ENCODE measurements around the gene IPCEF1. TPM values are rescaled to one million over a fixed set of nuclear protein-coding genes. Genes with fewer than 3 reads are reported as not detected.

Gene IPCEF1
- polyA plus RNA-seq, 2 donors = 0.35 to 0.65 TPM

- H3K4me3 ChIP-seq (ENCODE audit: low read depth in 1 of 2, low read length in 2 of 2) = no peak overlapping the region
- 88 to 91% methylated on average over 6 of the region's 6 CpGs for WGBS, 2 donors
- no peaks in the 10 kb centered on the region for H3K9me3 ChIP-seq (ENCODE audit: control insufficient read depth in 2 of 2, insufficient read depth in 1 of 2, low read depth in 1 of 2, low read length in 1 of 2)
Observed at GRCh38 chr6:154289818-154290508, 66.6 kb downstream of the IPCEF1 start.

DNA sequence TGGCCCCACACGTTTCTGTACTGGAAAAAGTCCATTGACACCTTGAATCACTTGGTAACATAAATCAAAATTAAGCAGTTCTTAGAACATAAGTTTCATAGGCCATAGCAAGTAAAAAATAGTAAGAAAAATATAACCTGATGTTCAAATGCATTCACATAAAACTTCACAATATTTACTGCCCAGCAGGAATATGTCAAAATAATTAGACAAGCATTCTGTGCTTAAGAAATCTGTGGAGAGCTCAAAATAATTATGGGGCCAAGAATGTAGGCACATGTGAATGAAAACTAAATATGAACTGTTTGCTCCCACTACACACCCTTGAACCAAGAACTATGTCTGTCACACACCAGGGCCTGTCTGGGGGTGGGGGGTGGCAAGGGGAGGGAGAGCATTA, 70.8 kb downstream of the IPCEF1 start:
- no peak overlapping the region for H3K4me3 ChIP-seq (ENCODE audit: low read depth in 1 of 2, low read length in 2 of 2)
- H3K27ac ChIP-seq (ENCODE audit: low read depth in 2 of 2, low read length in 1 of 2) = no peak overlapping the region
- no peaks in the 10 kb centered on the region for H3K27me3 ChIP-seq (ENCODE audit: control insufficient read depth in 1 of 2, insufficient read depth in 2 of 2, low read length in 2 of 2)
- no peaks in the 10 kb centered on the region for H3K9me3 ChIP-seq (ENCODE audit: control insufficient read depth in 2 of 2, insufficient read depth in 1 of 2, low read depth in 1 of 2, low read length in 1 of 2)
- H3K4me1 ChIP-seq (ENCODE audit: control insufficient read depth in 2 of 2, insufficient read depth in 2 of 2, low read length in 1 of 2) = no peaks in the 10 kb centered on the region
- H3K36me3 ChIP-seq (ENCODE audit: control insufficient read depth in 2 of 2, insufficient read depth in 2 of 2, low read length in 1 of 2) = no peaks in the 10 kb centered on the region
- WGBS, 2 donors = 58 to 66% methylated on average over 1 of the region's 1 CpG

More at GRCh38 chr6:154289818-154290508, 66.6 kb downstream of the IPCEF1 start:
- H3K27me3 ChIP-seq (ENCODE audit: control insufficient read depth in 1 of 2, insufficient read depth in 2 of 2, low read length in 2 of 2) = no peaks in the 10 kb centered on the region
- H3K27ac ChIP-seq (ENCODE audit: low read depth in 2 of 2, low read length in 1 of 2) = no peak overlapping the region
- H3K36me3 ChIP-seq (ENCODE audit: control insufficient read depth in 2 of 2, insufficient read depth in 2 of 2, low read length in 1 of 2) = no peaks in the 10 kb centered on the region
- no peaks in the 10 kb centered on the region for H3K4me1 ChIP-seq (ENCODE audit: control insufficient read depth in 2 of 2, insufficient read depth in 2 of 2, low read length in 1 of 2)

GRCh38 chr6:154284313-154284853, 72.2 kb downstream of the IPCEF1 start:
- 95 to 96% methylated on average over 7 of the region's 7 CpGs for WGBS, 2 donors

GRCh38 chr6:154280521-154280920, 76.1 kb downstream of the IPCEF1 start:
- Histone ChIP-seq H3K27me3 (ENCODE audit: control insufficient read depth in 1 of 2, insufficient read depth in 2 of 2, low read length in 2 of 2) (no peaks in the 10 kb centered on the region), H3K4me3 (ENCODE audit: low read depth in 1 of 2, low read length in 2 of 2) (no peak overlapping the region), H3K27ac (ENCODE audit: low read depth in 2 of 2, low read length in 1 of 2) (no peak overlapping the region), H3K4me1 (ENCODE audit: control insufficient read depth in 2 of 2, insufficient read depth in 2 of 2, low read length in 1 of 2) (no peaks in the 10 kb centered on the region), H3K9me3 (ENCODE audit: control insufficient read depth in 2 of 2, insufficient read depth in 1 of 2, low read depth in 1 of 2, low read length in 1 of 2) (no peaks in the 10 kb centered on the region), H3K36me3 (ENCODE audit: control insufficient read depth in 2 of 2, insufficient read depth in 2 of 2, low read length in 1 of 2) (no peaks in the 10 kb centered on the region)
- 67 to 73% methylated on average over 2 of the region's 2 CpGs for WGBS, 2 donors

More at GRCh38 chr6:154284313-154284853, 72.2 kb downstream of the IPCEF1 start:
- Histone ChIP-seq H3K27ac (ENCODE audit: low read depth in 2 of 2, low read length in 1 of 2) (no peak overlapping the region), H3K4me3 (ENCODE audit: low read depth in 1 of 2, low read length in 2 of 2) (no peak overlapping the region), H3K9me3 (ENCODE audit: control insufficient read depth in 2 of 2, insufficient read depth in 1 of 2, low read depth in 1 of 2, low read length in 1 of 2) (no peaks in the 10 kb centered on the region), H3K36me3 (ENCODE audit: control insufficient read depth in 2 of 2, insufficient read depth in 2 of 2, low read length in 1 of 2) (no peaks in the 10 kb centered on the region), H3K27me3 (ENCODE audit: control insufficient read depth in 1 of 2, insufficient read depth in 2 of 2, low read length in 2 of 2) (no peaks in the 10 kb centered on the region), H3K4me1 (ENCODE audit: control insufficient read depth in 2 of 2, insufficient read depth in 2 of 2, low read length in 1 of 2) (no peaks in the 10 kb centered on the region)

- 57 to 63% methylated on average over 7 of the region's 7 CpGs for WGBS, 2 donors
- Histone ChIP-seq H3K36me3 (ENCODE audit: control insufficient read depth in 2 of 2, insufficient read depth in 2 of 2, low read length in 1 of 2) (no peaks in the 10 kb centered on the region), H3K4me3 (ENCODE audit: low read depth in 1 of 2, low read length in 2 of 2) (no peak overlapping the region), H3K9me3 (ENCODE audit: control insufficient read depth in 2 of 2, insufficient read depth in 1 of 2, low read depth in 1 of 2, low read length in 1 of 2) (no peaks in the 10 kb centered on the region), H3K27ac (ENCODE audit: low read depth in 2 of 2, low read length in 1 of 2) (no peak overlapping the region), H3K4me1 (ENCODE audit: control insufficient read depth in 2 of 2, insufficient read depth in 2 of 2, low read length in 1 of 2) (no peaks in the 10 kb centered on the region), H3K27me3 (ENCODE audit: control insufficient read depth in 1 of 2, insufficient read depth in 2 of 2, low read length in 2 of 2) (no peaks in the 10 kb centered on the region)
Observed at GRCh38 chr6:154277629-154278017, 79.0 kb downstream of the IPCEF1 start.

DNA sequence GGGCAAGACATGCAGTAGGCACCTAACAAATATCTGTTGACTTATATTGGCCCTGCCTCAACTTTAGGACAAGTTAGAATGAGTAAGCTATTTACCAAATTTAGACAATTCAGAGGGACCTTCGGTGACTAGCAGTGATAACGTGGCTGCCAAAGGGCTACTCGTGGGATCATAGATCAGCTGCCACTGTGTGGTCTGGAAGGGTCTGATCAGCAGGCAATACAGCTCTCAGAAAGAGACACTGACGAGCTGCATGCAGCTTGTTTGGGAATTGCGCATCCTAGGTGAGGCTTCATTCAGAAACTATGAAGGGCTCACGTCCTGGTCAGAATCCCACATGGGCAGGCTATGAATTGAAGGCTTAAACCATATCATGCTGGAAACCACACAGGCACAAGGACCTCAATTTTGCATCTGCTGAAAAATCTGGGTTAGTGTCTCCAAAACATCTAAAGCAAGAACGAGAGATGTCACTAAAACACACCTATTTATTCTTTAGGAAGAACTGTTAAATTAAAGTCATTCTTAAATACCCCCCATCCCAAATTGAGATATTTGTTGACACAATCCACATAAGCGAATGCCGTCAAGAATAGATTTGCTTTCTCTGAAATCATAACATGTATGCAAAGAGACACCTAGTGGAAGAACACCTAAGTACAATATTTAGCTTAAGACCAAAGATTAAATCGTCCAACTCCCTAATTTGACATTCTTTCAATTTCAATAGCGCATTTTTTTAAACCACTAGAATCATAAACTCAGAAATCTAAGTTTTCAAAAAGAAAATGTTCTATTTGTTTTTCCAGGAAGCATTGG, 79.6 kb downstream of the IPCEF1 start:
- Histone ChIP-seq H3K36me3 (ENCODE audit: control insufficient read depth in 2 of 2, insufficient read depth in 2 of 2, low read length in 1 of 2) (no peaks in the 10 kb centered on the region), H3K4me3 (ENCODE audit: low read depth in 1 of 2, low read length in 2 of 2) (no peak overlapping the region), H3K9me3 (ENCODE audit: control insufficient read depth in 2 of 2, insufficient read depth in 1 of 2, low read depth in 1 of 2, low read length in 1 of 2) (no peaks in the 10 kb centered on the region), H3K4me1 (ENCODE audit: control insufficient read depth in 2 of 2, insufficient read depth in 2 of 2, low read length in 1 of 2) (no peaks in the 10 kb centered on the region), H3K27me3 (ENCODE audit: control insufficient read depth in 1 of 2, insufficient read depth in 2 of 2, low read length in 2 of 2) (no peaks in the 10 kb centered on the region), H3K27ac (ENCODE audit: low read depth in 2 of 2, low read length in 1 of 2) (no peak overlapping the region)
- 32 to 35% methylated on average over 11 of the region's 11 CpGs for WGBS, 2 donors

DNA sequence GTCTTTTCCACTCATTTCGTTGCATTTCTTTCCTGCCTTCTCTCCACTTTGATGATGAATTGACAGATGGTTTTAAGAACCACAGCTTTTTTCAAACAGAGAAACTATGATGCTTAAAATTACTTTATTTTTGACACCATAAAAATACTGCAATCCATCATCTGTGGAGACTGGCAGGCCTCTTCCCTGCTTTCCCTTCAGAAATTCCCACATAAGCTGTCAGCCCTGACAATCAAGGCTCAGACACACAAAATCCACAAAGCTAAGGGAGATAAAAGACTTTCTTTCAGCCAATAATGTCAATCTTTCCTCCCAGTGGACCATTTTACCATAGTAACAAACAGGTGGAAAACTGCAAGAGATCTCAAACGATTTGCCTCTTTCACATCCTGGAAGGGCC, 82.4 kb downstream of the IPCEF1 start:
- no peak overlapping the region for H3K4me3 ChIP-seq (ENCODE audit: low read depth in 1 of 2, low read length in 2 of 2)
- H3K4me1 ChIP-seq (ENCODE audit: control insufficient read depth in 2 of 2, insufficient read depth in 2 of 2, low read length in 1 of 2) = no peaks in the 10 kb centered on the region
- H3K27ac ChIP-seq (ENCODE audit: low read depth in 2 of 2, low read length in 1 of 2) = no peak overlapping the region
- no peaks in the 10 kb centered on the region for H3K27me3 ChIP-seq (ENCODE audit: control insufficient read depth in 1 of 2, insufficient read depth in 2 of 2, low read length in 2 of 2)
- no peaks in the 10 kb centered on the region for H3K9me3 ChIP-seq (ENCODE audit: control insufficient read depth in 2 of 2, insufficient read depth in 1 of 2, low read depth in 1 of 2, low read length in 1 of 2)
- no peaks in the 10 kb centered on the region for H3K36me3 ChIP-seq (ENCODE audit: control insufficient read depth in 2 of 2, insufficient read depth in 2 of 2, low read length in 1 of 2)
- 69 to 85% methylated on average over 2 of the region's 2 CpGs for WGBS, 2 donors

GRCh38 chr6:154268486-154268885, 88.1 kb downstream of the IPCEF1 start:
- no peak overlapping the region for H3K27ac ChIP-seq (ENCODE audit: low read depth in 2 of 2, low read length in 1 of 2)
- H3K27me3 ChIP-seq (ENCODE audit: control insufficient read depth in 1 of 2, insufficient read depth in 2 of 2, low read length in 2 of 2) = no peaks in the 10 kb centered on the region
- no peak overlapping the region for H3K4me3 ChIP-seq (ENCODE audit: low read depth in 1 of 2, low read length in 2 of 2)
- 91 to 94% methylated on average over 3 of the region's 3 CpGs for WGBS, 2 donors
- no peaks in the 10 kb centered on the region for H3K9me3 ChIP-seq (ENCODE audit: control insufficient read depth in 2 of 2, insufficient read depth in 1 of 2, low read depth in 1 of 2, low read length in 1 of 2)
- H3K4me1 ChIP-seq (ENCODE audit: control insufficient read depth in 2 of 2, insufficient read depth in 2 of 2, low read length in 1 of 2) = no peaks in the 10 kb centered on the region
- H3K36me3 ChIP-seq (ENCODE audit: control insufficient read depth in 2 of 2, insufficient read depth in 2 of 2, low read length in 1 of 2) = no peaks in the 10 kb centered on the region

DNA sequence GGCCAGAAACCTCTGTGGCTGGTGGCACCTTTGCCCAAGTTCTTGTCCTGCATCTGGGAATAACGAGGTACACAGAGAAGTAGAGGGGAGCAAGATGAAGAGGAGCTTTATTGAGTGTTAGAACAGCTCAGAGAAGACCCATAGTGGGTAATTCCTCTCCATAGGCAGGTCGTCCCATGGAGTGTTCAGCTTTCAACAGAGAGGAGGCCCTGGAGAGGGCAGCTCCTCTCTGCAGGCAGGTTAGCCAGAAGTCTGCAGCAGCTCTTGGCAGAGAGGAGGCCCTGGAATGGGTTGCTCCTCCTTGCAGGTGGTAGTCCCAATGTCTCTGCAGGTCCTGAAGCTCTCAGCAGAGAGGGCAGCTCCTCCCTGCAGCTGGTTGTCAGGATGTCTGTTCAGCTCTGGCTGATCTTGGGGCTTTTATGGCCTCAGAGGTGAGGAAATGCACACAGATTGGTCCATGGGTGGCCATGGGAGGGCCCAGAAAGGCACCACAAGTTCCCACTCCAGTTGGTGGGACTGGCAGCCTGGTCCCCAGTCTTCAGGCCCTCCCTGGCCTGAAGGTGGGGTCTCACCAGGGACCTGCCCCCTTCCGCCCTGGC, 89.0 kb downstream of the IPCEF1 start:
- no peaks in the 10 kb centered on the region for H3K27me3 ChIP-seq (ENCODE audit: control insufficient read depth in 1 of 2, insufficient read depth in 2 of 2, low read length in 2 of 2)
- H3K36me3 ChIP-seq (ENCODE audit: control insufficient read depth in 2 of 2, insufficient read depth in 2 of 2, low read length in 1 of 2) = no peaks in the 10 kb centered on the region
- 84 to 90% methylated on average over 3 of the region's 3 CpGs for WGBS, 2 donors
- no peaks in the 10 kb centered on the region for H3K9me3 ChIP-seq (ENCODE audit: control insufficient read depth in 2 of 2, insufficient read depth in 1 of 2, low read depth in 1 of 2, low read length in 1 of 2)
- no peaks in the 10 kb centered on the region for H3K4me1 ChIP-seq (ENCODE audit: control insufficient read depth in 2 of 2, insufficient read depth in 2 of 2, low read length in 1 of 2)
- H3K27ac ChIP-seq (ENCODE audit: low read depth in 2 of 2, low read length in 1 of 2) = no peak overlapping the region
- no peak overlapping the region for H3K4me3 ChIP-seq (ENCODE audit: low read depth in 1 of 2, low read length in 2 of 2)

Data from esophagus (tissue), 2 donors.